NCI-H2107 treated with DMSO at 0.1 percent for 48 hours (cell line): ENCODE results near the gene ERBB4.

Source experiments
- DNase-seq: peaks from one replicate; lab custom pipeline; 2025; ENCODE audit not compliant: unreplicated experiment; lab: John Stamatoyannopoulos, UW

ERBB4 gene

GRCh38 chr2:211373203-211373602 is 1165.4 kb downstream of the ERBB4 start:
- DNase-seq = no peak

GRCh38 chr2:211371465-211371864 is 1167.1 kb downstream of the ERBB4 start:
- DNase-seq = no peak

GRCh38 chr2:211368467-211368866 is 1170.1 kb downstream of the ERBB4 start:
- no peak for DNase-seq

GRCh38 chr2:211367711-211368110 is 1170.9 kb downstream of the ERBB4 start:
- DNase-seq = no peak

GRCh38 chr2:211367293-211367692 is 1171.3 kb downstream of the ERBB4 start:
- DNase-seq = no peak

GRCh38 chr2:211364911-211365310 is 1173.7 kb downstream of the ERBB4 start:
- DNase-seq = no peak

- DNase-seq = no peak
Measured at GRCh38 chr2:211361383-211361782, 1177.2 kb downstream of the ERBB4 start.

- no peak for DNase-seq
Measured at GRCh38 chr2:211359347-211359746, 1179.3 kb downstream of the ERBB4 start.

- DNase-seq = no peak
Measured at GRCh38 chr2:211358504-211358903, 1180.1 kb downstream of the ERBB4 start.

- no peak for DNase-seq
Measured at GRCh38 chr2:211354481-211354880, 1184.1 kb downstream of the ERBB4 start.

- no peak for DNase-seq
Measured at GRCh38 chr2:211351987-211352386, 1186.6 kb downstream of the ERBB4 start.

- no peak for DNase-seq
Measured at GRCh38 chr2:211349031-211349430, 1189.6 kb downstream of the ERBB4 start.

- no peak for DNase-seq
Measured at GRCh38 chr2:211347328-211347727, 1191.3 kb downstream of the ERBB4 start.

GRCh38 chr2:211344289-211344688 is 1194.3 kb downstream of the ERBB4 start:
- DNase-seq = no peak

GRCh38 chr2:211333377-211333776 is 1205.2 kb downstream of the ERBB4 start:
- no peak for DNase-seq

GRCh38 chr2:211331736-211332135 is 1206.9 kb downstream of the ERBB4 start:
- DNase-seq = no peak

- DNase-seq = no peak
Measured at GRCh38 chr2:211329882-211330281, 1208.7 kb downstream of the ERBB4 start.

- no peak for DNase-seq
Measured at GRCh38 chr2:211329421-211329820, 1209.2 kb downstream of the ERBB4 start.

GRCh38 chr2:211328126-211328525 is 1210.5 kb downstream of the ERBB4 start:
- no peak for DNase-seq
